Dermis microvascular lymphatic vessel endothelial cell (primary cell): ENCODE results near the gene TUSC2. TPM values are rescaled to one million over a fixed set of nuclear protein-coding genes. Genes with fewer than 3 reads are reported as not detected.
"Not testable (repeated sequence)": the region's sequence is repeated elsewhere in the genome, so short reads cannot be mapped to it uniquely, and the experiment has no call there.

Experiments used
- DNase-seq, 2 donors: peaks; one replicate each; pipeline versions ENCODE4 v3.0.0 to v3.0.0-alpha.2; 2010; ENCODE audit warnings: low read depth in 2 of 2
- total RNA-seq: library from RNA; depleted of rRNA; stranded (reverse); fragments of >200 nt; gene quantifications from 2 replicates; pipeline ENCODE4 v1.2.1, GENCODE V29; 2014

TUSC2 gene
- total RNA-seq, 1 donor from 2014 or later: 20.7 TPM

- no peak for DNase-seq
These were observed 8.7 kb downstream of the TUSC2 start for GRCh38 chr3:50319181-50319893.

- DNase-seq: no peak
These were observed 9.4 kb downstream of the TUSC2 start for GRCh38 chr3:50318615-50319014.

GRCh38 chr3:50318163-50318562 is 9.9 kb downstream of the TUSC2 start:
- DNase-seq: no peak

- DNase-seq: no peak
These were observed 10.7 kb downstream of the TUSC2 start for GRCh38 chr3:50317300-50317699.

GRCh38 chr3:50316657-50317242 is 11.3 kb downstream of the TUSC2 start:
- DNase-seq: peak in 1 of 2 donors; percentile 62

- DNase-seq: no peak
These were observed 13.2 kb downstream of the TUSC2 start for GRCh38 chr3:50314816-50315215.

GRCh38 chr3:50314342-50314741 is 13.7 kb downstream of the TUSC2 start:
- DNase-seq: no peak

GRCh38 chr3:50312041-50312440 is 16.0 kb downstream of the TUSC2 start:
- not testable (repeated sequence) for DNase-seq

- no peak for DNase-seq
These were observed 23.4 kb downstream of the TUSC2 start for GRCh38 chr3:50304601-50305000.

GRCh38 chr3:50303013-50303815 is 24.8 kb downstream of the TUSC2 start, which contains the start of gene HYAL1:
HYAL1 (minus strand) TSS chr3:50303574; CDS start chr3:50302956, 618 bp downstream.
- DNase-seq: peak; percentile 52 to 63

- no peak for DNase-seq
These were observed 25.7 kb downstream of the TUSC2 start for GRCh38 chr3:50302095-50303012.

GRCh38 chr3:50300681-50301254 is 27.3 kb downstream of the TUSC2 start:
- DNase-seq: no peak

GRCh38 chr3:50299929-50300680 is 27.9 kb downstream of the TUSC2 start:
- peak in 1 of 2 donors; percentile 69 for DNase-seq

GRCh38 chr3:50299638-50299928 is 28.4 kb downstream of the TUSC2 start:
- no peak for DNase-seq

GRCh38 chr3:50298836-50299637 is 29.0 kb downstream of the TUSC2 start, which contains the start of the genes HYAL3 and NAA80:
HYAL3 (minus strand) TSS chr3:50299405; CDS start chr3:50295602, 3,803 bp downstream.
NAA80 (minus strand) TSS chr3:50299405; CDS start chr3:50297463, 1,942 bp downstream.
- peak; percentile 99 to 100 for DNase-seq

GRCh38 chr3:50297896-50298725 is 29.9 kb downstream of the TUSC2 start:
- no peak for DNase-seq

GRCh38 chr3:50297384-50297775 is 30.6 kb downstream of the TUSC2 start:
- DNase-seq: no peak

GRCh38 chr3:50296721-50297383 is 31.2 kb downstream of the TUSC2 start:
- no peak for DNase-seq
